HepG2 (cell line): ENCODE data around the gene TAF9B. TPM values are rescaled to one million over a fixed set of nuclear protein-coding genes. Genes with fewer than 3 reads are reported as not detected.

Experiments
- ARNT2 ChIP-seq: sonication (generic); formaldehyde crosslinking; IDR thresholded peaks from 2 replicates; pipeline ENCODE4 v1.8.0; 2022; ENCODE audit warnings: mild to moderate bottlenecking, low read depth, missing genetic modification reagents, moderate library complexity
- DBP ChIP-seq: sonication (generic); formaldehyde crosslinking; IDR thresholded peaks from 2 replicates; pipeline ENCODE4 v1.4.0; 2020; ENCODE audit warnings: missing genetic modification reagents; ENCODE audit errors: not compliant biosample characterization
- DRAP1 ChIP-seq: IDR thresholded peaks from 2 replicates; pipeline ENCODE4 v1.6.1; 2016; ENCODE audit warnings: missing genetic modification reagents, missing compliant biosample characterization
- HMGXB3 ChIP-seq: sonication (generic); formaldehyde crosslinking; IDR thresholded peaks from 2 replicates; pipeline ENCODE4 v1.4.0; 2020; ENCODE audit warnings: missing genetic modification reagents, borderline replicate concordance
- IRF2 ChIP-seq: IDR thresholded peaks from 2 replicates; pipeline ENCODE4 v1.6.1; 2018; ENCODE audit warnings: missing genetic modification reagents, missing compliant biosample characterization
- KMT2B ChIP-seq: IDR thresholded peaks from 2 replicates; pipeline ENCODE4 v1.6.1; 2016; ENCODE audit warnings: missing genetic modification reagents, missing compliant biosample characterization
- MED8 ChIP-seq: sonication (generic); formaldehyde crosslinking; IDR thresholded peaks from 2 replicates; pipeline ENCODE4 v1.8.1; 2023; ENCODE audit warnings: mild to moderate bottlenecking, missing genetic modification reagents; ENCODE audit not compliant: insufficient replicate concordance
- MIER3 ChIP-seq: IDR thresholded peaks from 2 replicates; pipeline ENCODE4 v1.6.1; 2016; ENCODE audit warnings: missing compliant biosample characterization, borderline replicate concordance
- PBX2 ChIP-seq: IDR thresholded peaks from 2 replicates; pipeline ENCODE4 v1.6.1; 2016; ENCODE audit warnings: control low read depth
- POLR2AphosphoS2 ChIP-seq: IDR thresholded peaks from 2 replicates; pipeline ENCODE4 v1.6.1; 2011; ENCODE audit warnings: low read depth, low read length, improper control_type of control experiment
- SIN3A ChIP-seq: IDR thresholded peaks from 2 replicates; pipeline ENCODE4 v1.6.1; 2011; ENCODE audit warnings: low read depth, mild to moderate bottlenecking, control low read depth, low read length, borderline replicate concordance
- ZBTB10 ChIP-seq: sonication (generic); formaldehyde crosslinking; IDR thresholded peaks from 2 replicates; pipeline ENCODE4 v1.4.0; 2020; ENCODE audit warnings: missing genetic modification reagents, borderline replicate concordance
- ZBTB46 ChIP-seq: sonication (generic); formaldehyde crosslinking; IDR thresholded peaks from 2 replicates; pipeline ENCODE4 v1.4.0; 2020; ENCODE audit warnings: mild to moderate bottlenecking, missing genetic modification reagents, borderline replicate concordance
- ZNF619 ChIP-seq: sonication (generic); formaldehyde crosslinking; IDR thresholded peaks from 2 replicates; pipeline ENCODE4 v1.4.0; 2020; ENCODE audit warnings: mild to moderate bottlenecking, missing genetic modification reagents
- ZSCAN25 ChIP-seq: sonication (generic); formaldehyde crosslinking; IDR thresholded peaks from 2 replicates; pipeline ENCODE4 v1.8.0; 2022; ENCODE audit warnings: mild to moderate bottlenecking, missing genetic modification reagents
- polyA plus RNA-seq, 8 experiments: library from polyadenylated mRNA; depleted of rRNA in 3 of 8; stranded (reverse) in 7 of 8; unstranded in 1 of 8; fragments of >200 nt; fragmentation: Illumina TruSeq in 4 of 8; extraction: Trizol in 4 of 8; gene quantifications; 2 replicates each; pipeline versions ENCODE4 v1.2.1 to v1.2.3, GENCODE V29; 2011 to 2016; ENCODE audit warnings: low read depth in 4 of 8, missing spikeins in 1 of 8, mixed read lengths in 1 of 8; ENCODE audit not compliant: insufficient read depth in 1 of 8
- total RNA-seq, 5 experiments: library from RNA; depleted of rRNA; stranded (reverse); fragments of >200 nt; fragmentation: Illumina TruSeq; extraction: Trizol; gene quantifications; 2 replicates each; pipeline ENCODE4 v1.2.3, GENCODE V29; 2016; ENCODE audit warnings: low read depth in 1 of 5

TAF9B gene
- total and polyA plus RNA-seq, 2 of the 13 experiments (the other 11 are each of a cell fraction or from before 2014, with no cell fraction given): 10.8 to 15.2 TPM

GRCh38 chrX:78139160-78140123 is at the start of gene TAF9B (continued):
- peak; percentile 56; the same call in 1 of the 2 replicates for TF ChIP-seq HMGXB3
- no peak for TF ChIP-seq ZBTB46
- TF ChIP-seq ZNF619 (CRISPR knock-in tag): no peak
- TF ChIP-seq SIN3A: no peak
- peak; percentile 68; the same call in 1 of the 2 replicates for TF ChIP-seq POLR2AphosphoS2
- peak; percentile 29; the same call in 1 of the 2 replicates for TF ChIP-seq KMT2B (CRISPR knock-in tag)
- no peak for TF ChIP-seq PBX2 (CRISPR knock-in tag)
- peak; percentile 92 for TF ChIP-seq ZSCAN25
- no peak for TF ChIP-seq DBP (CRISPR knock-in tag)
- no peak for TF ChIP-seq MIER3 (CRISPR knock-in tag)
- 0 out of 2 replicates have a peak, but pooled peaks have one; percentile 46 for TF ChIP-seq ARNT2 (CRISPR knock-in tag)
- TF ChIP-seq IRF2 (CRISPR knock-in tag): peak; percentile 29; the same call in 1 of the 2 replicates
- no peak for TF ChIP-seq MED8 (CRISPR knock-in tag)
- TF ChIP-seq ZBTB10: no peak
- no peak; the same call in 1 of the 2 replicates for TF ChIP-seq DRAP1
